GM21786 (cell line): ENCODE measurements around the gene SMC3.

Source experiments
- ATAC-seq: cut with Tn5 transposase; IDR thresholded peaks from one replicate; pipeline ENCODE4 v1.9.1; 2021; ENCODE audit not compliant: unreplicated experiment

SMC3 gene

DNA sequence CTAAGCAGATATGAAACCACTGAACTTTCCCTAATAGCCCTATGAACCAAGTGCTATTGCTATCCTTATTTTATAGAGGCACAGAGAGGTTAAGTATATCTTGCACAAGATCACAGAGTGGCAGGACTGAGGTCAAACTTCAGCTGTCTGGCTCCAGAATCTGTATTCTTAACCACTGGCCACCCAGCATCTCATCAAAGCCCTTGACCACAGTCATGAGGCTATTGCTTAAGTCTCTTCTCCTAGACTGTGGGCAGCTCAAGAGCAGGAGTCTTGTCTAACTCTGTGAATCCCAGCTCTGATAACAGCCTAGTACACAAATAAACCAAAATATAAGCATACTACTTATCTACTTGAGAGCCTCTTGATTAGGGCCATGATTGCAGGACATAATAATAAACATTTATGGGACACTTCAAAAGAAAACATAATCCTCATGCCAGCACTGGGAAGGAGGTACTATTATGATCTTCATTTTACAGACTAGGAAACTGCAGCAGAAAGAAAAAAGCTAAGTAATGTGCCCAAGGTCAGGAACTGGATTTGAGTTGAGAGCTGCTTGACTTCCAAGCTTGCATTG, 22.4 kb upstream of the SMC3 start:
- ATAC-seq, result no peak

DNA sequence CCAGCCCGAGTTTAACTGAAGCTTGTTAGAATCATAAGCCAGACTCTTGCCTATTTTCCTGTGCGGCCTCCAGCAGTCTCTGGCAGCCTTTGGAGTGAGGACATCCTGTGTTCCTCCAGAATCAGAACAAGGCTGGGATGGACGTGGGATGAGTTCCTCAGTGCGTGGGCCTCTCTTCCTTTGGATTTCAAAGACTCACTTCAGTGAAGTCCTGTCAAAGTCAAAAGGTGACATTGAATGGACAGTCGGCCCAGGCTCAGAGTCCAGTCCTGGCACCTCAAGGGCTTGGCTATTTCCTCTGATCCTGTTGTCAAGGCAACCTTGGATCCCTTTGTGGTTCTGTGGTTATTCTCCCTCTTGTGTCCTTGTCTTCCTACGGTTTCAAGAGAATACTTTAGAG, 21.4 kb upstream of the SMC3 start:
- no peak for ATAC-seq

DNA sequence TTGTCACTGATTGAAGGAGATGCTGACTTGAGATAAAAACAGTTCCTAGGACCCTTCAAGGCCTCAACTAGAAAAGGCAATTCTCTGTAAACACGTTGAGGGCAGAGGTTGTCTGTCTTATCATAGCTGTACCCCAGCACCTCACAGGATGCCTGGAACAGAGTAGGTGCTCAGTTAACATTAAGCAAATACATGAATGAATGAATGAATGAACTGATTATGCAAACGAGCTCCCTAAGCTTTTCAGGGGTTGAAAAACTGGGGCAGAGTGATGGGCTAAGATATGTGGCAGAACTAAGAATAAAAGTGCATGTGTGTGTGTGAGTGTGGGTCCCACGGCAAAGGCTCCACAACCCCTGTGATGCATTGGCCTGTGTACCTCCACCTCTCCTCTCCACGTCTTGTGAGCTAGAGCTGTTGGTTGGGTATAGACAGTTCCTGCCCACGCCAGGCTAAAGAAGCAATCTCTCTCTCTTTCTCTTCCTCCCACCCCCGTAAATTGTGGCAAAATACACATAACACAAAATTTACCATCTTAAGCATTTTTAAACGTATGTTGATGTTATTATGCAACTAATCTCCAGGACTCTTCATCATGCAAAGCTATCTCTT, 20.9 kb upstream of the SMC3 start:
- no peak for ATAC-seq

DNA sequence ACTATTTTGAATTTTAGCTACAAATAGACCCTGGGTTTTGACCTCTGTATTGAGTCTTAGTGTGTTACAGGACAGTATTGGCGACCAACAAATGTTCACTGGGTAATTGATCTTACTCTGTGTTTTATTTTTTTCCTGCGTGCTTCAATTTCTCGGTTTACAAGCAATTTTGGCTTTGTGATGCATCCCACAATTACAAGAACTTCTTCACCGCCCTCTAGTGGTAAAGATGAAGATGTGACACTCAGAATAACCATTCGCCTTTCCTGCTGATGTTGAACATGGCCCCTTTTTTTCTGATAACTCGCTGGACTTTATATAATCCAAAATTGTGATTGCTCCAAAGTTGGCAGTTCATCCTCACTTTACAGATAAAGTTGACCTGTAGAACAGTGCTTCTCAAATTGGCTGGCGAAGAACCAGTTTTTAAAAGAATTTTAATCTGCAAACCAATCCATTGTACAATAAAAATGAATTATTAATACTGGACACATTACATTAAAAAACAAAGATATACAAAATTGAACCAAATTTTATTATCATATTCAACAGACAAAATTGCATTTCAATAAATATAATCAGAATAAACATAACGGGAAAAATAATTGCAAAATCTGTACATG, 20.2 kb upstream of the SMC3 start:
- peak; percentile 55 for ATAC-seq

DNA sequence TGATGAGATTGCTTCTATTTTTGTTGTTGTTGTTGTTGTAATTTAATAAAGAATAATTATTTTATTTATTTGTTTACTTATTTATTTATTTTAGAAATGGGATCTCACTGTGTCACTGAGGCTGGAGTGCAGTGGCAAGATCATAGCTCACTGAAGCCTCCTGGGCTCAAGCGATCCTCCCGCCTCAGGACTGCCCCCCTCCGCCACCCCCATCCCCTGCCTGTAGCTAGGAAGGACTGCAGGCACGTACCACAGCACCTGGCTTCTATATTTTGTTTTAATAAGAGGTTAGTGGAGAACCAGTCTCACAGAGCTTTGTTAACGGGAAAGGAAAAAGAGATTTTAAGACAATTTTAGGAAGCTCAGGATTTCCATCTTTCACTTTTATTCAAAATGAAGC, 19.5 kb upstream of the SMC3 start:
- ATAC-seq, result no peak

DNA sequence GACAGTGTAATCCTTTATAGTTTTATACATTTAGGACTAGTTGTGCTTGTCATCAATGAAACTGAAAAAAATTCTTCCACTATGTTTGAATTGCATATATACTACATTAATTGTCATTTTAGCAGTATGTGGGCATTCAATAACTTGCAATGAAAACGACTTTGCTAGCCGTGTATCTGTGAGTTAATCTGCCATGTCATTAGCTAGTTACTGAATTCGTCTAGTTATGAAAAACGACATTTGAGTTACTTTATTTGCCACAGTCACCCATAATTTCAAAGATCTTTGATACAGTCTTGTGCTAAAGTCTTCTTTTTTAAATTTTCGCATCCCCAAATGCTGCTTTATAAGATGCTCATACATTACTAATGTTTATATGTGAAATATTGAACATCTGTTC, 18.3 kb upstream of the SMC3 start:
- ATAC-seq, result no peak

DNA sequence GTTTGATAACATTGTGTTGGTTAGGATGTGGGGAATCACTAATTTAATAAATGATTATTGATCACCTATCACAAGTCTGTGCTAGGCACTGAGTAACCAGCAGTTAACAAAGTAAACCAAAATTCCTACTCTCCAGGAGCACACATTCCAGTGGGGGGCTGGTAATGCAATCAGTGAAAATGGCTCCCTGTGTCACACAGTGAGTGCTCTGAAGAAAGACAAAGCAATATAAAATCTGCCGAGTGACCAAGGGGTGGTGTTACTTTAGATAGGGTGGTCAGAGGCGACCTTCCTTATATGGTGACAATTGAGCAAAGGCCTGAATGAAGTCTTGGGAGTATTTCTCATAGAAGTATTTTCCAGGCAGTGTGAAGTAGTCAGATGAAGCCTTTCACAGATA, 13.6 kb upstream of the SMC3 start:
- ATAC-seq, result no peak

DNA sequence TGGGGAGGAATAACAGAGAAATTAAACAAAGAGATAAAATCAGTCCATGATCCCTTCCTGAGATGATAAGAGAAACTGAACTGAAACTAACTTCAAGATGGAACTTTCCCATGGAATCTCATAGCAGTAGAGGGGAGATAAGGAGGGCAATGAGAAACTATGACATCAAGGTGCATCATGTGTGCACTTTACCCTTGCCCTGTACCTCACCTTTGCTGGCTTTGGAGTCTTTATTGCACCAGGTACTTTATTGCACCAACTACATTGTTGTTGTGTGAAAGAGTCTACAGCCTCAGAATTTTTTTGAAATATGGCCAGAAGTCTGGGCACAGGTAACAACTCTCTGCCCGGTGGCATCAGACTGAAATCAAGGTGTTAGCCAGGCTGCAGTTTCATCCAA, 11.2 kb upstream of the SMC3 start:
- no peak for ATAC-seq

DNA sequence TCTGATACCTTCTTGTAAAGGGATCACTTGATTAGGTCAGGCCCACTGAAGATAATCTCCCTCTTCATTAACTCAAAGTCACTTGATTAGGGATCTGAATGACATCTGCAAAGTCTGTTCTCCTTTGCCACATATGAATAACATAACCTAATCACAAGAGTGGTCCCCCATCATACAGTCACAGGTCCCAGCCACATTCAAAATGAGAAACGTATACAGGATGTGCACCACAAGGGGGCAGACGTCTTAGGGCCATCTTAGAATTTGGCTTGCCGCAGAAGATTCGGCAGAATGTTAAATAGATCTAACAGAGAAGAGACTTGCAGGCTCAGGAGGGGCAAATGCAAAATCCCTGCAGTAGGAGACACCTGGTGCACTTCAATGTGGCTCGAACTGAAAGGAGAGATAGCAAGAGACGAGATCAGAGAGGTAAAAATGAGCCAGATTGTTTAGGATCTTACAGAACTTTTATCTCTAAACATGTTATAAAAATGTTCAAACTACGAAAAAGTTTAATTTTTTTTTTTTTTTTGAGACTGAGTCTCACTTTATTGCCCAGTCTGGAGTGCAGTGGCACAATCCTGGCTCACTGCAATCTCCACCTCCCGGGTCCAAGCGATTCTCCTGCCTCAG, 10.4 kb upstream of the SMC3 start:
- peak; percentile 60 for ATAC-seq

DNA sequence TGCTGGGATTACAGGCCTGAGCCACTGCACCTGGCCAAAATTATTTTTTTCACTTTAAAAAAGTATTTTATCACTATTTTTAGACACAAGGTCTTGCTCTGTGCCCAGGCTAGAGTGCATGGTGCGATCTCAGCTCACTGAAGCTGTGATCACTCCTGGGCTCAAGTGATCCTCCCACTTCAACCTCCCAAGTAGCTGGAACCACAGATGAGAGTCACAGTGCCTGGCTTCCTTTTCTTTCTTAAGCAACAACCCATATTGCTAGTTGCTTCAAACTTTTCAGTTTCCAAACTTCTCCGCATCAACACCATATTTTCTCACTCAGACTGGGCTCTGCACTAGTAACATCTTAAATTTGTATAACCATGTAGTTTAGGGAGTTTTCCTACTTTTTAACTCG, 9.5 kb upstream of the SMC3 start:
- no peak for ATAC-seq

DNA sequence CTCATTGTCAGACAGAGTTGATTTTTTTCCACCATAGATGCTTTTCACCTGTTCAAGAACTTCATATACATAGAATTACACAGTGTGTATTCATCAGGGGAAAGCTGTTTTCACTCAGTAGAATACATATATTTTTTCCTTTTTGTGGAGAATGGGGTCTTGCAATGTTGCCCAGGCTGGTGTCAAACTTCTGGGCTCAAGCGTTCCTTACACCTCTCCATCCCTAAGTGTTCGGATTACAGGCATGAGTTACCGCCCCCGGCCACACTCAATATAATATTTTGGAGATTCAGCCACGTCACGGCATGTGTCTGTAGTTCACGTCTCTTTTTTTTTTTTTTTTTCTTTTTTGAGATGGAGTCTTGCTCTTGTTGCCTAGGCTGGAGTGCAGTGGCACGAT, 7.5 kb upstream of the SMC3 start:
- ATAC-seq, result no peak

DNA sequence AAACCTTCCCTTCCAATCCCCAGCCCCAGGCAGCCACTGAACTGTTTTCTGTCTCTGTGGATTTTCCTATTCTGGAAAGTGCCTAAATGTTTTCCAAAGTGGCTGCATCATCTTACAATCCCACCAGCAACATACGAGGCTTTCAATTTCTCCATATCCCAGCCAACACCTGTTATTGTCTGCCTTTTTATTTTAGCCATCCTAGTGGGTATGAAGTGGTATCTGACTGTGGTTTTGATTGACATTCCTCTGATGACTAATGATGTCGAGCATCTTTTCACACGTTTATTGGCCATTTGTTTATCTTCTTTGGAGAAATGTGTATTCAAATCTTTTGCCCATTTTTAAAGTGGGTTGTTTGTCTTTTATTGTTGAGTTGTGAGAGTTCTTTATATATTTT, 6.2 kb upstream of the SMC3 start:
- ATAC-seq, result no peak

DNA sequence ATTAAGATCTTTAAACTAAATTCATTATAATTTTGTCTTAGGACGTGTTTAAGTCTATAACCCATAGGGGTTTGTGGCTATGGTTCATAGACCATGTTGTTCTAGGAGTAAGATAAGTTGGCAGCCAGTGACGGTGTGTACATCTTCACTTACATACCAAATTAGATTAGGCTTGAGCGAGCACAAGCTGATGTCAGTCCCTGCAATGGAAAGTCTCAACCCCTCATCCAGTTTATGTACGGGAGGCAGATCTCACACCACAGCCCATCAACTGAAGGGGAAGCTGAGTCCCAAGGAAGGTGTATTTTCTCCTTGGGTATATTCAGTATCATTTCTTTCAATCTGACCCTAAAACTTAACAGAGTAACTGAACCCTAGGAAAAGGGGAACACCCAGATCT, 5.1 kb upstream of the SMC3 start:
- ATAC-seq, result no peak

DNA sequence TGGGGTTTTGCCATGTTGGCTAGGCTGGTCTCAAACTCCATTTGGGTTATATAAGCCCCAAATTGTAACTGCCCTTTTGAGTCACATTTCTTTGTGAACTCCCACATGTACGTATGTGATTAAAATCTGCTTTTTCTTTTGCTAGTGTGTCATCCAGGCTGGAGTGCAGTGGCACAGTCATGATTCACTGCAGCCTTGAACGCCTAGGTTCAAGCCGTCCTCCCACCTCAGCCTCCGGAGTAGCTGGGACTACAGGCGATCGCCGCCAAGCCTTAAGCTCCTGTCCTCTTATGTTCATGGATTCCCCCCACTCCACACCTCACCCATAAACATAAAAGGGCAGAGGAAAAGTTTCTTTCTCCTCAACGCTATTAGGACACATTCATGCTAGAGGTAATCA, 4.4 kb upstream of the SMC3 start:
- no peak for ATAC-seq

DNA sequence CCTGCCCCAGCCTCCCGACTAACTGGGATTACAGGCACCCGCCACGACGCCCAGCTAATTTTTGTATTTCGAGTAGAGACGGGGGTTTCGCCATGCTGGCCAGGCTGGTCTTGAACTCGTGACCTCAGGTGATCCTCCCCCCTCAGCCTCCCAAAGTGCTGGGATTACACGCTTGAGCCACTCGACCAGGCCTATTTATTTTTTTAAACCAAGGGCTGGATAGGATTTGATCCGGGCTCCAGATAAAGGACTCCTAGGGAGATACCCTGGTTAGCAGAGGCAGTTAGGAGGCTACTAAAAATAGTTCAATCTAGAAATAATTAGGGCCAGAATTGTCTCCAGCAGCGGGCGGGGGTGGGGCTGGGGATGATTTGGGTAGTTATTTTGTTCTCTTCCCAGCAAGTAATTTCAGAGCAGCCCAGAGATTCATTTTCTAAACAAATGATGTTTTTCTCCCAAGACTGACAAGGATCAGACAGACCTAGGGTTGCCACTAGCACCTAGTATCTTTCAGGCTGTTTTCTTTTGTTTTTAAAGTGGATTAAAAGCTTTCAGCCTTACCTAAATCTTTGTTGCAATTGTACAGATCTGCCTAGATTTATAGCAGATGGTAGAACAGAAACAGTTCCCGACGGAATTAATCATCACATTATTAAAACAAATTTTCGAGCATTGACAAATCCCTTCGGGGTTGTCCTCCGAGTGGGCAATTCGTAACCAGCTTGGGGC, 859 bp upstream of the SMC3 start:
- no peak for ATAC-seq

DNA sequence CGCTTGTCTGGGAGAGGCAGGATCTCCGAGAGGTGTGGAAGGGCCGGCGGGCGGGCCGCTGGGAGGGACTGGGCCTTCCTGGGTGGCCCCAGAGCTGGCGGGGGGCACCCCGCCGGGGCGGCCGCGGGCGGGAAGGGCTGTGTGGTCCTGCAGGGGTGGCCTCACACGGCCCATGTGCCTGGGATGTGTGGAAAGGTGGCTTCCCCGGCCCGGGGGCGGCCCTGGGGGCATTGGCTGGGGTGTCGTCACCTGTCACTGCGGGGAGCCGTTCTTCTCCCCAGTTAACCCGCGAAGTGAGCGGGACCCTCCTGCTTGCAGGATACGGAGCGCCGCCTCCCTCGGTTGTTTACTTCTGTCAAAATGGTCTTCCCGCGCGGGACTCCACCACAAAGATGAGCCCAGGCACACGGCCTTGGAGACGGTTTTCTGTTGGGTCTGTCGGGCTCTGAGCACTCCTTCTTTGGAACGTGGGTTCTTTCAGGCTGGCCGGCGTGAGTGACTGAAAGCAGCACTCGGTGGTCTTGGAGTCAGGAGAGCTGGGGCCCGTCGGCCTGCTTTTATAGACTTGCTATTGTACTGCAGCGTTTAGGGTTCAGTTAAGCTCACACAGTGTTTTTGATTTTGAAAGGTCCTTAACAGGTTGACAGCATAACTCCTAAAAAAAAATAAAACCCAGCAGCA, 700 bp downstream of the SMC3 start:
- peak; percentile 25 for ATAC-seq

DNA sequence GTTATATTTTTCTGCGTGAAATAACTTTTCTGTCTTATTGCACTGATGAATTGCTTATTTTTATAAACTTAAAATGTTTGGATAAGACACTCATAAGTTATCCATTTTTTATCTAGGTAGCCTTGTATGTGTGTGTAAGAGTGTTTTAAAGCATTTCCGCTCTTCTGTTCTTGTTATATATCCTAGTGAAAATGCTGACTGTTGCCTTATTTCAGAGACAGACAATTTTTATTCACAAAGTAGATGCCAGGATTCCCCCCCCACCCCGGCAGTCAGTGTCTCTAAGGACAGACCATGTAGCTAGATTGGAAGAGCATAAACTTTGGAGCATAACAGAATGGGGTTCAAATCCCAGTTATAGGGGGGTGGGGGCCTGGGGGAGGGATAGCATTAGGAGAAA, 1.6 kb downstream of the SMC3 start:
- no peak for ATAC-seq

DNA sequence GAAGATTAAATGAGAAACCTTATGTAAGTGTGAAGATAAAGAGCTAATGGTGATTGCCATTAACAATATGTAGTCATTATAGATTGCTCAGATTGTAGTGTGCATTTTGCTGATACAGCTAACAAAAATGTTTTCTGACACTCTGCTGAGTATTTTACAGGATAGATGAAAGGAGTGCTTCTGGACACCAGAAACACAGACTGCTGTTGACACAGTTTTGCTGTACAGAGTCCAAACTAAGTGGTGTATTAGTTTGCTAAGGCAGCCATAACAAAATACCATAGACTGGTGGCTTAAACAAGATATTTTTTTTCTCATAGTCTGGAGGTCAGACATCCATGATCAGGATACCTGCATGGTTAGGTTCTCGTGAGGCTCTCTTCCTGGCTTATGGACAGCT, 2.2 kb downstream of the SMC3 start:
- no peak for ATAC-seq

DNA sequence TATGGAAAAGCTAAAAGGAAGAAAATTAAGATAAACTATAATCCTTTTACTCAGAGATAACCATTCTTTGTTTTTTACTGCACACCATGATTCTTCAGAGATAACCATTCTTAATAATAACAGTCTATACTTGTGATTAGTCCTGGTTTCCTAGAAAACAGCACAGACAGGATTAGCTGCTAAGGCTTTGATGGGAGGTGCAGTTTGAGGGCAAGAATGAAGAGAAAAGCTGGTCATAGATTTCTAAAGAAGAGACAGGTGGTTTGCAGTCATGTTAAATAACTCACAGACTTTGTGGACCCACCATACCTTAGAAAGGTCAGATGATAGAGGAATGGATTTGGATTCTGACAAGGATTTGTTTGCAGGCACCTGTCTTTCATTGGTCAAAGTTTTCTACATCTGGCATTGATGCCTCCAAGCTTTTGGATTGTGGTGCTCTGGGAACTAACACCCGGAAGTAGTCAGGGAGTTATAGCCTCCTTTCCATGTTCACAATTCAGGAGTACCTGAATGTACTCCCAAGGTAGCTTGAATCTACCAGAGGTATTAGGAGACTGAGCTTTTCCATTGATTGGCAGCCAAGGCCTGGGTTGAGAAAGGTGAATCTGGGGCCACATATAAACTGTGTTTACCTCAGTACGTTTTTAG, 3.7 kb downstream of the SMC3 start:
- ATAC-seq, result no peak

DNA sequence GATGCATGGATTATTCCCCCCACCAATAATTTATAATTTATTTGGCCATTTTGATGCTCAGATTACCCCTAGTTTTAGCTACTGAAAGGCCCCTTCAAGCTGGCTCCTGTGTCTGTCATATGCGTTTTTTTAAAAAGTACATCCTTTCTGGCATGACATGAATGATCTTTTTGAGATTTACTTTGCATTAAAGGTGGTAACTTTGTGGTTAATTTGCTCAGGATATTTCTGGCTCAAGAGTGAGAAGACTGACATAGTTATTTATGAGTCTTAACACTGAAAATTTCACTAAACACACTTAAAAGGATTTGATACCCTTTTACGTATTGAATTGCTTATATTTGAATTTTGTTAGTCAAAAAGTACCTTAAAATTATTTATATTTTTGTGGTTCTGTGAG, 5.4 kb downstream of the SMC3 start:
- ATAC-seq, result no peak

DNA sequence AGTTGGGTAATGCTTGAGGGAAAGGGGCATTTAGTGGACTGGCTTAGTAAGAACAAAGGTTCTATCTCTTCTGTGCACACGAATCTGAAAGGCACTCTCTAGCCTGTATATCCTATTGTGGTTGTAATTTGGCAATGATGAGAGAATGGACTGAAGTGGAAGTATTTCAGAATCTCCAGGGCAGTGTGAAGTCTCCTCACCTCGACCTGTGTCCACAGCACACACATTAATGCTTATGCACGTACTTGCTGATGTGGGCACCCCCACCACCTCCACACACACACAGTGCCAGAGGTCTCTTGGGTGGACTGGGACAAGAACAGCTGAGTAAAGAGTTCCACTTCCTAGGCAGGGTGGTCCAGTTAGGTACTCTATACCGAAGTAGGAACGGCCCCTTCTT, 6.9 kb downstream of the SMC3 start:
- no peak for ATAC-seq
